HG02938 (cell line): ENCODE data around the gene ST13.
"Not testable (repeated sequence)": the region's sequence is repeated elsewhere in the genome, so short reads cannot be mapped to it uniquely, and the experiment has no call there.

Experiments used
- ATAC-seq: cut with Tn5 transposase; IDR thresholded peaks from one replicate; pipeline ENCODE4 v1.9.1; 2021; ENCODE audit warnings: mild to moderate bottlenecking, moderate library complexity; ENCODE audit not compliant: unreplicated experiment

The ST13 gene

DNA sequence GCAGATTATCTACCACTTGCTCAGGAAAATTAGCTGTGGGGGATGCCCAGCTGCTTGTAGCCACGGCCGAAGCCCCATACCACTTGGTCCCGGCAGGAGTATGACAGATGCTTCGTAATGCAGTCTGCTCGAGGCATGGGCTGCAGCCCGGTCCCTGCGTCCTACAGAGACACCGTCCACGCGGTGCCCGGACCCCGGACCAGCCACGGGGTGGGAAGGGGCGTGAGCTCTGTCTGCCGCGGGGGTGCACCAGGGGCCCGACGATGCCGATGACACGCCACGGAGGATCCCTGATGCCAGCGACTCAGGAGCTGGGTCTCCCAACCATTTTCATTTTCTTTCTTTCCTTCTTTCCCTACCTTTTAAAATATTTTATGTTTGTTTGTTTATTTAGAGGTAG, 67.3 kb downstream of the ST13 start:
- no peak for ATAC-seq

DNA sequence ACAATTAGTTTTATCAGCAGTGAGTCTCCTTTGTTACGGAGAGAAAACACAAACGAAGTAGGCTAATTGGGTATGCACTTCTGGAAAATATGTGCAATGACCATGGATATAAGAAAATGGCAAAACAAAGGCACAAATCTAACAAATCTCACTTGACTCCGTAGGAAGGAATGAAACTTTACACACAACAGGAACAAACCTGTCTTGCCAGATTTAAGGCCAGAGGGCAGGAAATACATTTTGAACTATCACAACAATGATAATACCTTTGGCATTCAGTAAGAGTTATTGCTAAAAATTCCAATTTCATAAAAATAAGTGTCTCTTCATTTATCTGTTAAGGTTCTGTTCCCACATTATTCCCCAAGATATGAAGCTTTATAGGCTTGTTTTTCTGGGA, 73.9 kb downstream of the ST13 start:
- ATAC-seq, result no peak

DNA sequence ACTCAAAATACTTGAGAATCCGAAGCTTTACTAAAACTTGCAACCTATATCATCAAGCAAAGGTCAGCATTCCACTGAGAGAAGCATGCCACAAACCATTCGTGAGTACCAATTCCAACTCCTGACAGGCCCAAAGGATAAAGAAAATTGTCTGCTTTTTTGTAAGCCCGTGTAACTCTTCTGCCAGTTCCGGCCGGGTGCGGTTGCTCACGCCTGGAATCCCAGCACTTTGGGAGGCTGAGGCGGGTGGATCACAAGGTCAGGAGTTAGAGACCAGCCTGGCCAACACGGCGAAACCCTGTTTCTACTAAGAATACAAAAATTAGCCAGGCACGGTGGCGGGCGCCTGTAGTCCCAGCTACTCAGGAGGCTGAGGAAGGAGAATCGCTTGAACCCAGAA, 74.7 kb downstream of the ST13 start:
- not testable (repeated sequence) for ATAC-seq
